ENCODE measurements around the gene TUBGCP3. TPM values are rescaled to one million over a fixed set of nuclear protein-coding genes. Genes with fewer than 3 reads are reported as not detected.

The TUBGCP3 gene
- total and polyA plus RNA-seq, 7 donors, result 7.4 to 15.3 (median 13.1) TPM

GRCh38 chr13:112465251-112466131 lies 122.5 kb downstream of the TUBGCP3 start:
- no peak for TF ChIP-seq CTCF (IDR thresholded peaks at IDR 0.05)
- intact Hi-C loops (cut with DNase I), result no loop called here
- Histone ChIP-seq H3K4me1 (no peaks in the 10 kb centered on the region), H3K9me3 (peaks cover 1% of the 10 kb centered on the region), H3K27me3 (ENCODE audit: insufficient read depth in 3 of 3, low read length in 2 of 3) (no peaks in the 10 kb centered on the region), H3K4me3 (no peak overlapping the region), H3K27ac (no peak overlapping the region), H3K36me3 (ENCODE audit: insufficient read depth in 1 of 2, low read depth in 1 of 2) (no peaks in the 10 kb centered on the region)
- ATAC-seq (no peak), DNase-seq (peak in 1 of 2 donors; percentile 21)
- 82 to 85% (median 85%) methylated on average over 35 of the region's 35 CpGs for whole genome bisulfite sequencing, 3 donors

GRCh38 chr13:112464720-112465119 lies 123.2 kb downstream of the TUBGCP3 start:
- intact Hi-C loops (cut with DNase I), result no loop called here
- Histone ChIP-seq H3K4me1 (no peaks in the 10 kb centered on the region), H3K9me3 (no peaks in the 10 kb centered on the region), H3K4me3 (no peak overlapping the region), H3K27me3 (ENCODE audit: insufficient read depth in 3 of 3, low read length in 2 of 3) (no peaks in the 10 kb centered on the region), H3K36me3 (ENCODE audit: insufficient read depth in 1 of 2, low read depth in 1 of 2) (no peaks in the 10 kb centered on the region), H3K27ac (no peak overlapping the region)
- 88 to 96% (median 91%) methylated on average over 14 of the region's 14 CpGs for WGBS, 3 donors
- no peak for ATAC-seq
- no peak for DNase-seq
- no peak for TF ChIP-seq CTCF (IDR thresholded peaks at IDR 0.05)

- no peak for TF ChIP-seq CTCF (IDR thresholded peaks at IDR 0.05)
- WGBS, 3 donors, result 92 to 96% (median 95%) methylated on average over 5 of the region's 5 CpGs
- H3K4me3 ChIP-seq, result no peak overlapping the region
- H3K9me3 ChIP-seq, result peaks cover 6% of the 10 kb centered on the region
- no peaks in the 10 kb centered on the region for H3K27me3 ChIP-seq (ENCODE audit: insufficient read depth in 3 of 3, low read length in 2 of 3)
- H3K4me1 ChIP-seq, result no peaks in the 10 kb centered on the region
- H3K27ac ChIP-seq, result no peak overlapping the region
- intact Hi-C loops (cut with DNase I), result no loop called here
- no peaks in the 10 kb centered on the region for H3K36me3 ChIP-seq (ENCODE audit: insufficient read depth in 1 of 2, low read depth in 1 of 2)
- DNase-seq, result no peak
- ATAC-seq, result no peak
These were observed 125.5 kb downstream of the TUBGCP3 start for GRCh38 chr13:112462408-112462807.

- Histone ChIP-seq H3K4me1 (no peaks in the 10 kb centered on the region), H3K27me3 (ENCODE audit: insufficient read depth in 3 of 3, low read length in 2 of 3) (no peaks in the 10 kb centered on the region), H3K9me3 (peaks cover 6% of the 10 kb centered on the region), H3K4me3 (no peak overlapping the region), H3K36me3 (ENCODE audit: insufficient read depth in 1 of 2, low read depth in 1 of 2) (no peaks in the 10 kb centered on the region), H3K27ac (no peak overlapping the region)
- WGBS, 3 donors, result 80 to 85% (median 83%) methylated on average over 13 of the region's 13 CpGs
- DNase-seq (no peak), ATAC-seq (no peak)
- intact Hi-C loops (cut with DNase I), result no loop called here
- TF ChIP-seq CTCF (IDR thresholded peaks at IDR 0.05), result no peak
These were observed 130.5 kb downstream of the TUBGCP3 start for GRCh38 chr13:112457485-112457884.
